ENCODE results near the gene ANO3.

Gene ANO3

GRCh38 chr11:26493616-26494015, 161.7 kb downstream of the ANO3 start:
- DNase-seq (ENCODE audit: low read depth in 2 of 2) = no peak

DNA sequence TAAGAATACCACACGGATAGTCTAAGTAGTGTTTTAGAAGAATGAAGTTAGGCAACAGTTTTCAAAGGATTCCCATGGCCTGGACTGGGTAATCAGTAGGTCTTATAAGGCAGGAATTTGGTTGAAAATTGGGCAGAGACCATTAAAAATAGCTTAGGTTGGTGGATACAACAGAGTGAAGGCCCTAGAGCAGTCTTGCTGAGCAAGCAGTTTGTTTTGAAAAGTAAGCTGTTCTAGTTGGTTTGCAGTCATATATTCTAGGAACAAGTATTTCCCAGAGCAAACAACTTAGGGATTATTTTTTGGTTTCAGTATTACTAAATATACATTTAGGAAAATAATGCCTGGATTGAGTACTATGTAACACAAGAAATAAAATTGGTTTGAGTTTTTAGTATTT, 175.3 kb downstream of the ANO3 start:
- no peak for DNase-seq (ENCODE audit: low read depth in 2 of 2)

- DNase-seq (ENCODE audit: low read depth in 2 of 2) = no peak
Measured at GRCh38 chr11:26510164-26510563, 178.2 kb downstream of the ANO3 start.

DNA sequence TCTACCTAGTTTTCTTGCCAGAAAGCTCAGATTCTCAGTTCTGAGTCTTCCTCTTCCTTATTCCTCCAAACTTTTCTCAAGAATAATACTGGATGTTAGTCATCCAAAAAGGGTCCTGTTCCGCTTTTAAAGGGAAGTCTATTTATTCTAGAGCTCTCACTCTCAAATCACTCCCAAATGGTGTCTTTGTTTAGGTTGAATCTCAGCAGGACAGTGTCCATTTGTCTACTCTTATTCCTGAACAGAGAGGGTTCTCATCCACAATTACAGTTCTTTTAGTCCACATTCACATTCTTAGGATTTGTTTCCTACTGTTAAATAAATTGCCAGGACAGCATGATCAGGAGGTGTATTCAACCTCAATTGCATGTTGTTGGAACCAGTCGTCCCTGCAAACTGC, 178.8 kb downstream of the ANO3 start:
- DNase-seq (ENCODE audit: low read depth in 2 of 2) = no peak

GRCh38 chr11:26512196-26512595, 180.3 kb downstream of the ANO3 start:
- DNase-seq (ENCODE audit: low read depth in 2 of 2) = no peak

DNA sequence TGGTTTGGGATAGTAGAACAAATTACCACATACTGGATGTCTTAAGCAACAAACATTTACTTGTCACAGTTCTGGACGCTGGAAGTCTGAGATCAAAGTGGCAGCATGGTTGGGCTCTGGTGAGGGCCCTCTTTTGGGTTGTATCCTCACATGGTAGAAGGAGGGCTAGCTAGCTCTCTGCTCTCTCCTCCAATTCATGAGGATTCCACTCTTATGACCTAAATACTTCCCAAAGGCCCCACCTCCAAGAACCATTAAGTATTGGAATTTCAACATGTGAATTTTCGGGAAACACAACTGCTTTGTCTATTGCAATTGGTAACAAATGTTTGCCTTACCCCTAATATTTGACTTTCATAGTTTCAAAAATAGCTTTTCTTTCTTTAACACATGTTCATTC, 187.5 kb downstream of the ANO3 start:
- DNase-seq (ENCODE audit: low read depth in 2 of 2) = no peak

GRCh38 chr11:26522912-26523610, 191.1 kb downstream of the ANO3 start:
- DNase-seq (ENCODE audit: low read depth in 2 of 2) = no peak

DNA sequence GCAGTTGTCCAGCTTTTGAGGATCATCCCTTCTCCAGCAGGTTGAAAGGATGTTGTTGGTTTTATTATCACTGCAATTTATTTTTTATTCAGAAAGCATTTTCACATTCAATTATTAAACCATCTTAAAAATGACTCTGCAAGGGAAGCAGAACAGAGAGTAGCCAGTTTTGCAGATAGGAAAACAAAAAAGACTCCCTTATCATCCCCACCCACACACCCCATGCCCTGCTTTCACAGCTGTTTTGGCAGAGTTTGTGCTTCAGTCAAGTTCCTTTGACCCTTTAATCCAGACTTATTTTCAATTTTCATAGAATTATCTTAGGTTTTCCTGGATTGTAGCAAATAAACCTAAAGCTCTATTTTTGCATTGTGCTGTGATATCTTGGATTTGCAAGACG, 195.8 kb downstream of the ANO3 start:
- DNase-seq (ENCODE audit: low read depth in 2 of 2) = no peak

- DNase-seq (ENCODE audit: low read depth in 2 of 2) = no peak
Measured at GRCh38 chr11:26537341-26537740, 205.4 kb downstream of the ANO3 start.

GRCh38 chr11:26539517-26539916, 207.6 kb downstream of the ANO3 start:
- DNase-seq (ENCODE audit: low read depth in 2 of 2) = no peak

DNA sequence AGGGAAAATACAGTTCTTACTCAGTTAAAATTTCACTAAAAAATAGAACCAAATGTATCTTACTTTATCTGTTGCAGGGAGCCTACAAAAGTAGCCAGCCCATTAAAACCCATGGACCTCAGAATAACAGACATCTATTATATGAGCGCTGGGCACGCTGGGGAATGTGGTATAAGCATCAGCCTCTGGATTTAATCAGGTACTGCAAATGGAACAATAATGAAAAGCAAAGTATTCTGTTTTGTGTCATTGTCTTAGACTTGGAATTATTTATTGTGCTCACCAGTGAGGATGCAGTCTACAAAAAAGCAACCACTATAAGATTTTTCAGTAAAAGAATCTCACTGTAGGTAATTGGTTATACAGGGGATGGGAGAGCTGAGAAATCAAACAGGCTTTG, 209.9 kb downstream of the ANO3 start:
- no peak for DNase-seq (ENCODE audit: low read depth in 2 of 2)

DNA sequence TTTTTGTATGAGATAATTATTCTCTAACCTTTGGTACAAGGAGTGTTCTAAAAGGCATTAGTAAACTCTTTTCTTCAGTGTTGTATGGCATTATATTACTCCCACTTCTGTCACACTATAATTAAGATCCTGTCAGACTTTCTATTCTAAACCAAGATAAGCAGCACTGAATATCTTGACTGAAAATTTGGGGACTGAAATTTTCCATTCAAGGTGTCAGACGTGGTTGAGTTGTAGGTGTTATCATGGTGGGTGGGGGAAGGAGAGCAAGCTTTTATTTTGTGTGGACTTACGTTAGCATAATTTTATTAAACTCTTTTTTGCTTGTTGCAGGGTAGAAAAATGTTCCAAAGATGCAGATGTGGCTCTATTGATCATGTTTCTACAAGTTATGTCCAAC, 217.2 kb downstream of the ANO3 start:
- no peak for DNase-seq (ENCODE audit: low read depth in 2 of 2)

DNA sequence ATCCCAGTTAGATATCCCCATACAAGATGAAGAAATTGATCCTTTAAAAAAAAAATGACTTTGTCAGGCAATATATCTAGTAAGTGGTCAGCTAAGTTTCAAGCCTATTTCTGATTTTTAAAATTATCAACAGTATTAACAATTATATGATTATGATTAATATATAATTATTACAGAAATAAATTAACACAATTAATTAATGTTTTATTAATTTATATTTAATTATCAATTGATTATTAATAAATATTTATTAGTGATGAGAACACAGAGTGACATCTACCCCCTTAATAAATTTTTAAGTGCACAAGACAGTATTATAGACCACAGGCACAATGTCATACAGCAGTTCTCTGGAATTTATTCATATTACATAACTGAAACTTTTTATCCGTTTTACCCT, 218.1 kb downstream of the ANO3 start:
- no peak for DNase-seq (ENCODE audit: low read depth in 2 of 2)

- no peak for DNase-seq (ENCODE audit: low read depth in 2 of 2)
Measured at GRCh38 chr11:26551186-26551801, 219.4 kb downstream of the ANO3 start.

DNA sequence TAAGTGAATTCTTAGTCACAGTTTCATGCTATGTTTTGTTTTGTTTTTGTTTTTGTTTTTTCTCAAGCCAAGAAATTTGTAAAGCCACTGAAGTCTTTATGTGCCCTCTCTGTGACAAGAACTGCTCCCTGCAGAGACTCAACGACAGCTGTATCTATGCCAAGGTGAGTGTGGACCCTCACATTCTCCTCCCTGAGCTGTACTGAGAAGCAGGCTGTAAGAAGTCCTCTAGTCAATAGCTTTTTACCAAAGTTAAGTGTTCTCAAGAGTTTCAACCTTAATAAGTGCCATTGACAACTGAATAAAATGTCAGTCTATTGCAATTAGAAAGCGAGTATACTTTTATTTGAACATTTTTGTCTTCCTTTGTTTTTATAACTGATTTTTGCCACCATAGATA, 221.3 kb downstream of the ANO3 start:
- DNase-seq (ENCODE audit: low read depth in 2 of 2) = no peak

GRCh38 chr11:26554455-26554854, 222.5 kb downstream of the ANO3 start:
- DNase-seq (ENCODE audit: low read depth in 2 of 2) = no peak

DNA sequence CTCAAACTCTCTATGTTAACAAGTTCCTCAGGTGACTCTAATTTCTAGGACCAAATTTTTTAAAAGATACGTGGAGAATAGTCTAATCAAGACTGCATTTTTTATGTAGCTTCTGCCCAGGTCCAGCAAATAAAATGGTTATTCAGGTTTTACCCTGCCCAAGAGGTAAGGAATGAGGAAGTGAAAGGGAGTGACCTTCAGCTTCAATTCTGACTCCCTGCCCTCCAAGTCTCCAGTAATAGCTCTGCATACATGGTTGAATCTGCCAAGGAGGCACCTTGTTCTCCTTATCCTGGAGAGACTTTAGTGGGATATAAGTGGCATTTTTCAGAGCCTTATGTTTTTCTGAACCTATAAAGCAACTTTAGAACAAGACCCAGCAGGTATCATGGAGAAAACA, 224.7 kb downstream of the ANO3 start:
- no peak for DNase-seq (ENCODE audit: low read depth in 2 of 2)

DNA sequence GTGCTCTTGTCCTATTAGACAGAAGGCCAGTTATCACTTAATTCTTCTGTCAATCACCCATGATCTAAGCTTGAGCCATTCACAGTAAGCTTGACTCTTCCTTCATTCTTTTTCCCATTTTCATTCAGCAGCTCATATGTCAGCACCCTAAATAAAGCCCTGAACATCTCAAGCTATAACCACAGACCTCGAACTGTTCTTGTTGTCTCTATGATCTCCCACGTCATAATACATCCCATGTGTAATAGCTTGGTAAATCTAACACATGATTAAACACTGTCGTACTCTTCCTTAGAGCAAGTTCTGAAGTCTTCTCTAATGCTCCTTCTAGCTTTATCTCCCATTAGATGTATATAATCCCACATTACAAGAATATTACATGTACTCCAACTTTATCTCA, 225.7 kb downstream of the ANO3 start:
- no peak for DNase-seq (ENCODE audit: low read depth in 2 of 2)

GRCh38 chr11:26558190-26558589, 226.3 kb downstream of the ANO3 start:
- no peak for DNase-seq (ENCODE audit: low read depth in 2 of 2)

- DNase-seq (ENCODE audit: low read depth in 2 of 2) = no peak
Measured at GRCh38 chr11:26569646-26570045, 237.7 kb downstream of the ANO3 start.

DNA sequence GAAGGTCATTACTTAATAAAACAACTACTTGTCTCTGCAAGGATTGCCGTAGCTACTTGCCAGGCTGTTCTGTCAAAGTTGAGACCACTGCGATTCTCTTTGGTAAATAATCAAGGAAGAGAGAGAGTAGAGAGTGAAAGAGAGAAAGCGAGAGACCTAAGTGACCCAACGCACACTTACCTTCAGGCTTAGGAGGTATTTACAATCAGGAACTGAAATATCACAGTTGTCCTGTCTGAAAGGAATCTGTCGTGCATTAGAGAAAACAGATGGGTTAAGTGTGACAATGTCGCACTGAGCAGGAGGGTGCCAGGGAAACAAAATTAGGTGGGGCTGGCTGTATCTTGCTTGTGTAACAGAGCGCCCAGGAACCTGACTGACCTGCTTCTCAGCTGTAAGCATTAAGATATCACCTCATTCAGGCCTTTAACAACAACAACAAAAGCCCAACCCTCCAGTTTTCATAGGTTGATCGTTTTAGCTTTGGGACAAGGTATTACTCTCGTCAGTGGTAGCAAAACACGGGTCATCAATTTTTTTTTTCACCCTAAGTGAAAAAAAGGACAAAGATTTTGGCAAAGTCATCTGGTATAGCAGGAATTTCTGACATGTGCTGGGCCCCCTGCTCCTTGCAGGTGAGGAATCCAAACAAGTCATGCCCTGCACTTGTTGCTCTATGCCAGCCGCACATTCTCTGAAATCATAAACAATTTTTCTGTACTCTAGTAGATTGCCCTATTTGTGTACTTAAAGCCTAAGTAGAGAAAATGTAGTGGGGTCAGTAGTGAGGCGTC, 240.1 kb downstream of the ANO3 start, which contains the start of gene MUC15:
Gene MUC15 (minus strand): TSS at position 403 of the 794 bp plus-strand sequence. CDS start 5,169 bp downstream, outside the sequence.
- no peak for DNase-seq (ENCODE audit: low read depth in 2 of 2)

GRCh38 chr11:26572770-26573402, 241.0 kb downstream of the ANO3 start:
- no peak for DNase-seq (ENCODE audit: low read depth in 2 of 2)
